WI38 (cell line): ENCODE results near the gene MET.

Experiments
- H3K4me3 ChIP-seq: 2 replicates; pipeline ENCODE4 v1.5.1; 2011; ENCODE audit warnings: low read depth, mild to moderate bottlenecking, control low read depth, low read length
- TF ChIP-seq, protein P1 (sequence below): IDR thresholded peaks from 2 replicates; pipeline ENCODE4 v1.5.1; 2012; ENCODE audit warnings: low read depth, mild to moderate bottlenecking, control low read depth, low read length

MET gene

DNA sequence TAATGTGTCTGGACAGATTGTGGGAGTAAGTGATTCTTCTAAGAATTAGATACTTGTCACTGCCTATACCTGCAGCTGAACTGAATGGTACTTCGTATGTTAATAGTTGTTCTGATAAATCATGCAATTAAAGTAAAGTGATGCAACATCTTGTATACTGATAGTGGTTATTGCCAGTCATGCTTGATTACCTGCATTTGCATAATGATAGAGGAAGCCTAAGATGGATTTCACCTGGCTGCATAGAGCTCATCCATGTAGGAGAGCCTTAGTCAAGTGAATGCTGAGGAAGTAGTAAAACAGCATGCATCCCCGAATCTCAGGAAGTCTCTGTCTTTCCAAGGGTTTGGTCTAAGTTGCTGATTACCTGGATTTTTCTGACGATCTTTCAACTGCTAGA is 126.2 kb downstream of the MET start:
- TF ChIP-seq, protein P1, sequence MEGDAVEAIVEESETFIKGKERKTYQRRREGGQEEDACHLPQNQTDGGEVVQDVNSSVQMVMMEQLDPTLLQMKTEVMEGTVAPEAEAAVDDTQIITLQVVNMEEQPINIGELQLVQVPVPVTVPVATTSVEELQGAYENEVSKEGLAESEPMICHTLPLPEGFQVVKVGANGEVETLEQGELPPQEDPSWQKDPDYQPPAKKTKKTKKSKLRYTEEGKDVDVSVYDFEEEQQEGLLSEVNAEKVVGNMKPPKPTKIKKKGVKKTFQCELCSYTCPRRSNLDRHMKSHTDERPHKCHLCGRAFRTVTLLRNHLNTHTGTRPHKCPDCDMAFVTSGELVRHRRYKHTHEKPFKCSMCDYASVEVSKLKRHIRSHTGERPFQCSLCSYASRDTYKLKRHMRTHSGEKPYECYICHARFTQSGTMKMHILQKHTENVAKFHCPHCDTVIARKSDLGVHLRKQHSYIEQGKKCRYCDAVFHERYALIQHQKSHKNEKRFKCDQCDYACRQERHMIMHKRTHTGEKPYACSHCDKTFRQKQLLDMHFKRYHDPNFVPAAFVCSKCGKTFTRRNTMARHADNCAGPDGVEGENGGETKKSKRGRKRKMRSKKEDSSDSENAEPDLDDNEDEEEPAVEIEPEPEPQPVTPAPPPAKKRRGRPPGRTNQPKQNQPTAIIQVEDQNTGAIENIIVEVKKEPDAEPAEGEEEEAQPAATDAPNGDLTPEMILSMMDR, result no peak

DNA sequence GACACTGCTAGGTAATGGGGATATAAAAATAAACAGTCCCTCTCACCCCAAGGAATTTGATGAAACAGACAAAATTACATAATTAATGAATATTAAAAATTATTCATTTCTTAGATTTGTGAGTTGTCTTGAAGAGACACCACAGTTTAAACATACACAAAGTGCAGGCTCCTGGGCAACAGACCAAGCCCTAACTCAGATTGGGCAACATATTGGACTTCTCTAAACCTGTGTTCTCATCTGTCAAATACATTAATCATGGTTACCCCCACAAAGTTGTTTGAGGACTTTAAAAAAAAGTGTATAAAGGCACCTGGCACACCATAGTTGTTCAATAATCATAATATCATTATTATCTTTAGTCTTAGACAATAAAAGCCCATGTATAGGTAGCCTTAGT is 127.9 kb downstream of the MET start:
- H3K4me3 ChIP-seq, result no peak overlapping the region
- TF ChIP-seq, protein P1, result no peak

More for the DNA sequence above, 126.2 kb downstream of the MET start:
- no peak overlapping the region for H3K4me3 ChIP-seq

DNA sequence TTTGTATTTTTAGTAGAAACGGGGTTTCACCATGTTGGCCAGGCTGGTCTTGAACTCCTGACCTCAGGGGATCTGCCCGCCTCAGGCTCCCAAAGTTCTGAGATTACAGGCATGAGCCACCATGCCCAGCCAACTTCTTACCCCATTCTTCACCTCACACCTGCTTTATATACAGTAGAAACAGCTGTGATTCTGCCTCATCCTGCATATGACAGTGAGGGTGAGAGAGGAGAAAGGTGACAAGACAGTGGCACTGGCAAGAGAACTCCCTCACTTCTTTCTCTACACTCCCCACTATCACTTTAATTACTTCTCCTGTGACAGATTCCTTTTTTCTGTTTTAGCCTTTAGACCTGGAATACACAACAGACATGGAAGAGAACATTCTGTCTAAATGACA is 128.6 kb downstream of the MET start:
- TF ChIP-seq, protein P1, result no peak
- no peak overlapping the region for H3K4me3 ChIP-seq

DNA sequence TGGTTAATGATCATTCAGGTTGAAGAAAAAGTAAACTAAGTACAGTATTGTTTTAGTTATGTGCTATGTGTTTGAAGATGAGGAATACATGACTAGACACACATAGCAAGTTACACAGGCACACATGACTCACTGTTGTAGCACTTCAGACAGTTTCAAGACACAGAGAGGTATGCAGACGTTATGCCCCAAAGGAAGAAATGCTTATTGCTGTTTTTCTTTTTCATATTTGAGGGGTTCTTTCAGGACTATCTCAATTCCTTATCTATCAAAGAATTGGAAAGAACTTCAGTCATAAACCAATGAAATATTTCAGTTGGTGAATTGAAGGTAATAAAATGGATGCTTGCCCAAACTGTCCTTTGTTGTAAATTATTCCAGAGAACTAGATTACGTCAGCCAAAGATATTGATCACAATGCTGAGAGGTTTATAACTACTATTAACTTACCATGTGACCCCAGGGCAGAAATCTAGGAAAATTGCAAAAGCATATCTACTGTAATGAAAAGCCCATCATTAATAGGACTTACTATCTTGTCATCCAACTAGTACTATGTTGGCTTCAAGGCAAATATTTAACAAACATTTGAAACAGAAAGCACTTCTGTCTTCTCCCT is 129.2 kb downstream of the MET start:
- TF ChIP-seq, protein P1, result no peak
- H3K4me3 ChIP-seq, result no peak overlapping the region

DNA sequence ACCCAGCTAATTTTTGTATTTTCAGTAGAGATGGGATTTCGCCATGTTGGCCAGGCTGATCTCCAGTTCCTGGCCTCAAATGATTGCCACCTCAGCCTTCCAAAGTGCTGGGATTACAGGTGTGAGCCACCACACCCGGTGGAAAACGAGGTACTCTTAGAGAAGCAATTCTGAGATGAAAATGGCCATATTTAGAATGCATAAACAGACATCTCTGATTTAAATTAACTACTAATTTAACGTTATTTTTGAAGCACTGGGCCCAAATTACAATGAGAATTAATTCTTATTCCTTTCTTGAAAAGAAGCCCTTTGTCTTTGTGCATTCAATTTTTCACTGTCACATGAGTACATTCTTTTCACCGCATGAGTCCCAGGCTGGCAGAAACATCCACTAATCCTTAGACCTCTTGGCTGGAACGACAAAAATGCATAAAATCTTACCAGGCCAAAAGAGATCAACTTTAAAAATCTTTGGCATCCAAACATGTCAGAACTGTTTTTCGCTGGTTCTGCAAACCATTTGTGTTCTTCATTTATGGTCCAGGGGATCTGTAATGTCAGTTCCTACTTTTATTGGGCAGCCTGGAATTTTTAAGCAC is 130.2 kb downstream of the MET start:
- TF ChIP-seq, protein P1, result no peak
- no peak overlapping the region for H3K4me3 ChIP-seq

DNA sequence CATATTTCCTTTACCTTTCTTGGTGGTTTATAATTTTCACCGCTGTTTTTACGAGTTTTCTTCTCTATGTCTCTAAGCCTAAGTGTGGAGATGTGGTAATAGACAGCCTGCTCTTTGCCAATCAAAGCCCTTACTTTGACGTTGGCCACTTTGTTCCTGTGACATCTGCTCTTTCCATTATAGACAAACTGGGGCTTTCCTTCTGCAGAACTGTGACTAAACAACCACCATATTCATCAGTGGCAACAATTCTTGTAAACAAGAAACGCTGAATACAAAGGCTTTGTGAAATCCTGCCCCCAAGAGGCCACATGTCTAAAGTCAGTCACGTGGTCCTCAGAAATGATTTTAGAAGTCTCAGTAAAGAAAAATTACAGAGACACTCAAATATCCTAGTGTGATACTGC is 130.8 kb downstream of the MET start:
- H3K4me3 ChIP-seq, result no peak overlapping the region
- TF ChIP-seq, protein P1, result peak; percentile 37; the same call in 1 of the 2 replicates

DNA sequence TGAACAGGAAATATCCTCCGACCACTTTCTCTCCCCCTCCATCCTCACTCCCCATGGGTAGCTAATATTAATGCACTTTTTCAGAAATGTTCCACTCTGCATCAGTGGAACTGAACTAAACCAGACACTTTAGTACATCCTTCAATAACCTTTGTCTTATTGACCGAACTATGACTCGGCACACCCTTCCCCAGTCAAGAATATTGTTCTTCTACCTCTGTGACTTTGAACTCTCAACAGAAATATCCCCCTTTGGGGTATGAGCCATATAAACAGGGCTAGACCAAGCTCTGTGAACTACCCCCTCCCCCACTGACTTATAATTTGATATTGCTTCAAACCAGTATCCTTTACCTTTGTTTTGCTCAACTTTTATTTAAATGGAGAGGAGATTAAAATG is 132.5 kb downstream of the MET start:
- TF ChIP-seq, protein P1, result no peak
- H3K4me3 ChIP-seq, result no peak overlapping the region
